PC-3 (cell line): ENCODE data around the gene MARS2.

ENCODE experiments used
- CTCF ChIP-seq: fragments of 300-600 bp; sonication (generic); conservative IDR thresholded peaks from 2 replicates; pipeline ENCODE4 v1.5.1; 2017; ENCODE audit warnings: antibody characterized with exemption, low read depth, mild to moderate bottlenecking, low read length
- EZH2 ChIP-seq: fragments of 300-600 bp; sonication (generic); IDR thresholded peaks from one replicate; pipeline ENCODE4 v1.6.1; 2017; ENCODE audit warnings: antibody characterized with exemption, mild to moderate bottlenecking, low read length; ENCODE audit not compliant: unreplicated experiment
- EZH2phosphoT487 ChIP-seq: fragments of 300-600 bp; sonication (generic); IDR thresholded peaks from 2 replicates; pipeline ENCODE4 v1.6.1; 2018; ENCODE audit warnings: mild to moderate bottlenecking, antibody characterized with exemption, low read length, borderline replicate concordance

- TF ChIP-seq CTCF (no peak), EZH2phosphoT487 (no peak), EZH2 (no peak)
These were observed 5.4 kb downstream of the MARS2 start for GRCh38 chr2:197710424-197711042.
